NCI-H510A (cell line): ENCODE data around the gene CD101.

Experiments used
- DNase-seq: peaks from one replicate; lab custom pipeline; 2025; lab: John Stamatoyannopoulos, UW

Gene CD101

DNA sequence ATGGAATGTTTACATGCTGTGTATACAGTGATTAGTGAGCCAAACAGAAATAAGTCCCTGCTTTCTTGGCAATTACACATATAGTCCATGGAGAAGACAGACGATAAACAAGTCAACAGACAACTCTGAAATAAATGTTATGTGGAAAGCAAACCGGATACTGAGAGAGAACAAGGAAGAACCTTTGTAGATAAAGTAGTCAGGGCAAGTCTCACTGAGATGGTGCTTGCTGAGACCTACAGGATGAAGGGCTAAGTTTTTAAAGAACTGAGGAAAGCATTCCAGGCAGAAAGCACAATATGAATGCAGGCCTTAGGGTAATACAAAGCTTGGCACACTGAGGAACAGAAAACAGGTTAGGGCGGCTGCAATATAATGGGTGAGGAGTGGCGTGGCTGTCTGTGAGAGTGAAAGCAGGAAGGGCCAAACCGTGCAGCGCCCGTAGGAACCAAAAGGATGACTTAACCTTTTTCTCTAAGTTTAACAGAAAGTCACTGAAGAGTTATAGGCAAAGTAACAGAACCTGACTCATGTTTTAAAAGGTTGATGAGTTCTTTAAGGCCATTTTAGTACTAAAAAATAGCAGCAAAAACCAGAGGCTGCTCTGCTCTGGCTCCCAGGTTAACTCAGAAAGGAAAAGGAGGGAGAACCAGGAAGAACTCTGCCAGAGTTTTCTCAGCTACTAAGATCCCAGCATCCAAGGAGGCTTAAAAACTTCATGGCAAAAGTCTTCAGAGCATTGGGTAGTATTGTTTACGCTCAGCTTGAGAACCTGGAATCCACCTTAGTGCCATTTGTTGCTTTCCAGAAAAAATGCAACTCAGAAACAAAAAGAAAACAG, 49.9 kb downstream of the CD101 start:
- no peak for DNase-seq

- no peak for DNase-seq
Observed at GRCh38 chr1:117054068-117054467, 52.5 kb downstream of the CD101 start.

DNA sequence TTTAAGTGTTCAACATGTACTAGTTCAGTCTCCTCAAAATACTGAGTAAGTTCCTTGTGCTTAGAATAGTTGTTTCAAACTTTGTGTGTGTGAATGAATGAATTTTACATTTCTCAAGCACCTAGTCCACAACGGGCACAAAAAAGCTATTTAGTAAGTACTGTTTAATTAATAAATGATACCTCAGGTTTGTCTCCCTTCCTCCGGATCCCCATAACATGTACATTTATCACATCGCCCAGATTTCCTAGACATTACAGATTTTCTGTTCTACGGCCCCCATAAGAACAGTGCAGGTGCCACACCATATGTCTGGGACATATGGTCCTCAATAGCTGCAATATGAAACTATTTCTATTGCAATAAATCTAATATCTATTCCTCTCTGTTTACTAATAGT, 57.2 kb downstream of the CD101 start:
- no peak for DNase-seq

DNA sequence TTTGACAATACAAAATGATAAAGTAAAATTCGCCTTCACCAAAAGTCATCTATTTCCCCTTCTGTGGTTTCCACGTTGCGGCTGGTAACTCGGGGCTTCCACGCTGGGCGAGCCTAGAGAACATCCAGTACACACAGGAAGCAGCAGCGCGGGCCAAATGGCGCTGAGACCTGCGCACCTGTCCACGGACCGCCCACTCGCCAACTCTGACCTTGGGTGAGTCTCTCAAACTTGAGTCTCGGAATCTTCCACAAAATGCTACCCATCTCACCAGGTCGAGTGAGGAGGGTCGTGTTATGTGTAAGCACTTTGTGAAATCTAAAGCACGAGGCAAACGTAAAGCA, 57.7 kb downstream of the CD101 start:
- peak; percentile 45 for DNase-seq

- peak; percentile 98 for DNase-seq
Observed at GRCh38 chr1:117059678-117060440, 58.3 kb downstream of the CD101 start, which contains the start of gene TTF2. TTF2 (plus strand) TSS chr1:117060326; CDS start chr1:117060347, 21 bp downstream.

DNA sequence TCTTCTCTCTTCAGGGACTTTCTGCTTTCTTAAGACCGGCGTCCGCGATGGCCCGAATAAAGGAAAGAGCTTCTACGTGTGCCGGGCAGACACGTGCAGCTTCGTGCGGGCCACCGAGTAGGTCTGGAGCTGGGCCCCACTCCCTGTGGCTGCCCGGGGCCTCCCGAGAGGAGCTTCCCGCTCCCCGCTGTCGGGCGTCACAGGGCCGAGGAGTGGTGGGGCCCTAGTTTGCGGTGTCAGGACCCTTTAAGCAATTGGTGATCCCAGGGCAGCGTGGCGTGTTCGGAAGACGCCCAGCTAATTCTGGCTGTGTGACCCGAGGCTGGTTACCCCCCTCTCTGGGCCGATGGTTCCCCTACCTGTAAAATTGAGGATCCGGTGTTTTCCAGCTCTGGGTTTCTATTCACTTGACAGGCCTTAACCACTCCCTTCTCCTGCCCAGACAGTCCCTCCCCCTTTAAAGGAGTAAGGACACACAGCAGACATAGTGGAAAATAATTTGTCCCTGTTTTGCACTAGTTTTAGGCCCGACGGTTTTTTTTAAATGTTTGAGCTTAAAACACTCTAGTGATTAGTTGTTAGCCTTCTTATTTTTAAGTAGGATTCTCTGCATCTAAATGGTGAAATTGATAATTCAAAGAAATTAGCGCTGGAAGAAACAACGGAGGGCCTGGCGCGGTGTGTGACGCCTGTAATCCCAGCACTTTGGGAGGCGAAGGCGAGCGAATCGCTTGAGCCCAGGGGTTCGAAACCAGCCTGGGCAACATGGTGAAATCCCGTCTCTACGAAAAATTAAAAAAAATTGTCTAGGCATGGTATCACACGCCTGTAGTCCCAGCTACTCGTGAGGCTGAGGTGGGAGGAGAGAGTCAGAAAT, 59.1 kb downstream of the CD101 start:
- no peak for DNase-seq

- no peak for DNase-seq
Observed at GRCh38 chr1:117061986-117062415, 60.4 kb downstream of the CD101 start.

DNA sequence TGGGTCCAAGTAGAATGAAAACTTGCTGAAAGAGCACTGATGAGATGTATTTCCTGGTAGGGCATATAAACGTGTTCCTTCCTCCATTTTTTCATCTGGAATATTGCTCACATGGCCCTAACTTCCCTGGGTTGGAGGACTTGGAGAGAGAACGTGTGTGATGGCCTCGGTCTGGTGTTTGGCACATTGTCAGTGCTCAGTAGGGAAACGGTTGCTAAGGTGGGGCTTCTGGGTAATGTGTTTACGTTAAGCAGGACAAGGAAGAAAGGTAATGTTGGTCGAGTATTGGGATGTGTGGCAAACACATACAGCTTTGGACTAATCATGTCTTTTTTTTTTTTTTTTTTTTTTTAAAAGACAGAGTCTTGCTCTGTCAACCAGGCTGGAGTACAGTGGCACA, 64.8 kb downstream of the CD101 start:
- no peak for DNase-seq

DNA sequence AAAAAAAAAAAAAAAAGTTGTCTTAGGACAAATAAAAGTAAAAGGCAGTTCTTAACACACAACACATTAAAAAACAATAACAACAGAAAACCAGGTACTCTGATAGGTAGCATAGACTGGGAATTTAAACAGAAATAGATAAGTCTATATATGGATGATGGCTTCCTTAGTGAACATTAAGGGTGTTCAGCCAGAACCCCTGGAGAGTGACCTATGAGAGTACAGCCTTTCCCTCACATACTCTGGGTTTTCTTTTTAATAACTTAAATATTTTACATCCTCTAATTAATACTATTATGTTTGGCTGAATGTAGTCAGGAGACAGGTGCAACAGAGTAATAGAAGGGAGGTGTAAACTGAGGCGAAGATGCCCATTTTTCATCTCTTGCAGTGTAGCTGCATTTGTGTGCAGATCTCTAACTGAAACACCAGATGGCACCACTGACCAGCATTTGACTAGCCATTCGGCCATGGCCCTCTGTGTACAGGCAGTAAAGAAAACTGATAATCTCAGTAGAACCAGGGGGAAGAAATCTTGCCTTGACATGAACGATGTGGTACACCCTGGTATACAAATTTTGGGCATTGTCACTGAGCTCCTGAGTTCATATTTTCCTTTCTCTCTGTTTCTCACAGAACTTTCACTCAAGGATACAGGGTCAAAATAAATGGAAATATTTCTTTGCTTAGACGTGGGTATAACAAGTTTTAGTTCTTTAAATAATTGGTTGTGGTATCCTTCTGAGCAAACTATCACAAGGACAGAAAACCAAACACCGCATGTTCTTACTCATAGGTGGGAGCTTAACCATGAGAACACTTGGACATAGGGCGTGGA, 66.2 kb downstream of the CD101 start:
- no peak for DNase-seq

- no peak for DNase-seq
Observed at GRCh38 chr1:117068580-117068979, 67.0 kb downstream of the CD101 start.

DNA sequence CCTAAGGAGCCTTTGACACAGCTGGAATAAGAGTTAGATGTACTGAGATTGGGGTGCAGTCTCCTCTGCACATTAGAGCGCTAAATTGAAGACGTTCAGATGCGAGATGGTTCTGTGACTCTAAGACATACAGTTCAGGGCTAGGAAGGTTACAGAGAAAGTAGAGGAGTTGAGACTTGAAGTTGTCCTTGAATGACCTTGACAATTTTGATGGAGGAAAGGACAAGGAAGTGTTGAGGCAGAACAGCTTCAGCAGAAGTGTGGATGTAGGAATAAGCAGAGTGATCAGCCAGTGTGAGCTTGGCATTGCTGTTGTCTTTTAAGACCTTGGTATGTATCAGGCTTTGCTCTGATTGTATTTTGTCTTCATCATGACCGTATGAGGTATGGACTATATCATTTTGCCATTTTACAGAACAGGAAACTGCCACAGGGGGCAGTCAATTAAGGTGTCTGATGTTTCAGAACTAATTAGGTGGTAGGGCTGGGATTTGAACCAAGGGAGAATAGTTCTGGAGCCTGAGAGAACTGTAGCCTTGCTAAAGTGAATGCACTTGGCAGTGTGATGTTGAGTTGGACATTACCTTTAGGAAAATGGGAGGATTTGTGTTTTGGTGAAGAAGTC, 67.8 kb downstream of the CD101 start:
- no peak for DNase-seq

DNA sequence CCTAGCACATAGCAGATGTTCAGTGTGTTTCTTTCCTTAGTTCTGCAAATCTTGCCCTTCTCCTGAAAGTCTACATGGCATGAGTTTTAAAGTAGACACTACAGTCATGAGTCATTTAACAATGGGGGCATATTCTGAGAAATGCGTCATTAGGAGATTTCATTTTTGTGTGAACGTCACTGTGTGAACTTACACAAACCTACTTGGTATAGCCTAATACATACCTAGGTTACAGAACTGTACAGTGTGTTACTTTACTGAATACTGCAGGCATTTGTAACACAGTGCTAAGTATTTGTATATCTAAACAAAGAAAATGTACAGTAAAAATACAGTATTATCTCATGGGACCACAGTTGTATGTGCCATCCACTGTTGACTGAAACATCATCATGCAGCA, 68.6 kb downstream of the CD101 start:
- DNase-seq = no peak

GRCh38 chr1:117076648-117077047, 75.1 kb downstream of the CD101 start:
- DNase-seq = no peak

DNA sequence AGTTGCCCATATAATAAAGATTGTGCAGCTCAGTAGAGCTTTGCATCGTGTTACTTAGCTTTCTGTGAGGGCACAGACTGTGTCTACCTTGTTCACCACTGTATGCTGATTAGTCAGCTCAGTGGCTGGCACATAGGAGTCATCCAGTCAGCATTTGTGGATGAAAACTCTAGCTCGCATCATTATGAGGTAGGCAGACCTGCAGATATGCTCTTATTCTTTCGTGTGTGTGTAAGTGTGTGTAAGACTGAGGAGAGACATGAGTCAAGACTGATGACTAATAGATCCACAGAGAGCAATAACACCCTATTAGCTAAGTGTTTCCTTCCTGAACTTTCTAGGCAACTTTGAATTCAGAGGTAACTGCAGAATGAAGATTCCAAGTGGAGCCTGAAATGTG, 75.7 kb downstream of the CD101 start:
- no peak for DNase-seq

- no peak for DNase-seq
Observed at GRCh38 chr1:117079737-117080136, 78.2 kb downstream of the CD101 start.

GRCh38 chr1:117084231-117084630, 82.7 kb downstream of the CD101 start:
- no peak for DNase-seq
